Astrocyte of the hippocampus (primary cell): ENCODE data around the gene C2CD4C.
A peak's percentile ranks its signal among the peaks of the same experiment; 100 is the strongest.
"Not testable (repeated sequence)": the region's sequence is repeated elsewhere in the genome, so short reads cannot be mapped to it uniquely, and the experiment has no call there.

Experiments used
- DNase-seq: peaks from one replicate; pipeline ENCODE4 v3.0.0; 2011; ENCODE audit warnings: low read depth, low spot score

Gene C2CD4C

DNA sequence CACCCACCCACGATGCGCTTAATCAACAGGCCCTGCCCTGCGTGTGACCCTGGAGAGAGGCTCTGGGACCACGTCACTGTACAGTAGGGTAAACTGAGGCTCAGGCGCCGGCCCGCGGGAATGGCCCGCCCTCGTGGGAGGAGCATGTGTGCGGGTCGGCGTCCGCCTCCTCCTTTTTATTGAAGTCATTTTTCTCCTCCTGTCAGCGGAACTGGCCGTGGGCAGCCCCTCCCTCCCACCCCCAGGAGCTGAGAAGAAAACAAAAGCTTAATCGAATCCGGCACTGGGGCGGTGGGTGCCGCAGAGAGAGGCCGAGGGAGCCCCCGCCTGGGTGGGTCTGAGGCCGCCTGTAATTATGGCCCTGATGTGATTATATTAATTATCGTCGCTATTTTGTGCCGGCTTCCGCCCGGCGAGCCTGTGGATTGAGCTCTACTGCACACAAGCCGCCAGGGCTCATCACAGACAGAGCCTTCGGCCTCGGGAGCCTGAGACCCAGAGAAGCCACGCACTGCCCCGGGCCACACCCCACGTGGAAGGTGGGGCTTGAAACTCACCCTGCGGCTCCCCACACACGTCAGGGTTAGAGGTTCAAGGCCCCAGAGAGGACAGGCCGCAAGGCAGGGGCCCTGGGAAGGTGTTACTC, 7.0 kb downstream of the C2CD4C start:
- DNase-seq, result peak; percentile 42

DNA sequence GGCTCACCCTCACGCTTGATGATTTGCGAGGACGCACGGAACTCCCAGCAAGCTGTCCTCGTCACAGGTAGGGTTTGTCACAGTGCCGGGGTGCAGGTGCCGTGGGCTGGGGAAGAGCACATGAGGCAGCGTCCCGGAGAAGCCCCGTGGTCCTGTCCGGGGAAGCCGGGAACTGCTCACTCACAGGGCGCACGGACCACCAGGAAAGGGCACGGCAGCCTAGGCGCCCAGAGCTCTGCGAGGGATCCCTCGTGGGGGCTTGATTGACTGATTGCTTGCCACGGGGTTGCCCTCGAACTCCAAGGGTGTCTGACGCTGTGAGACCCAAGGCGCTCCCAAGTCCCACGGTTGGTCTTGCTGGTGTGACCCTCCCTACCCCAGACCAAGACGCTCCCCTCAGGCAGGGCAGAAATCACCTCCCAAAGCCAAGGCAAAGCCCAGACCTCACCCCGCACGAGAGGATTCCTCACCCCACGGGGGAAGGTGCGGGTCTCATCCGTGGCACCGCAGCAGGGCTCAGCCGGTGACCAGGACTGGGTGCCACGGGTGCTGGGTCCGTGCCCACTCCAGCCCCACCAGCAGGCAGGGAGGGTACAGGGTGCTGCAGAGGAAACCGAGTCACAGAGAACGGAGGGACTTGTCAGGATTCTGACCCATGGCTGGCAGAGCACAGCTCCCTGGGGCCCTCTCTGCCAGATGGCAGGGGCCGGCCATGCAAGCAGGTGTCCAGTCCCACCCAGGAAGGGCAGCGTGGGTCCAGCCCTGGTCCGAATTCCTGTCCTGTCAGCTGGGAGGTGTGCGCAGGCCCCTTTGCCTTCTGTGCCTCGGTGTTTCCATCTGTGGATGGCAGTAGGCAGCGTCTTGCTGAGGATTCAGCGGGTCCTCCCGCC, 7.7 kb downstream of the C2CD4C start:
- no peak for DNase-seq

GRCh38 chr19:399370-399769, 9.6 kb downstream of the C2CD4C start:
- no peak for DNase-seq

GRCh38 chr19:398719-399118, 10.2 kb downstream of the C2CD4C start:
- DNase-seq, result no peak

DNA sequence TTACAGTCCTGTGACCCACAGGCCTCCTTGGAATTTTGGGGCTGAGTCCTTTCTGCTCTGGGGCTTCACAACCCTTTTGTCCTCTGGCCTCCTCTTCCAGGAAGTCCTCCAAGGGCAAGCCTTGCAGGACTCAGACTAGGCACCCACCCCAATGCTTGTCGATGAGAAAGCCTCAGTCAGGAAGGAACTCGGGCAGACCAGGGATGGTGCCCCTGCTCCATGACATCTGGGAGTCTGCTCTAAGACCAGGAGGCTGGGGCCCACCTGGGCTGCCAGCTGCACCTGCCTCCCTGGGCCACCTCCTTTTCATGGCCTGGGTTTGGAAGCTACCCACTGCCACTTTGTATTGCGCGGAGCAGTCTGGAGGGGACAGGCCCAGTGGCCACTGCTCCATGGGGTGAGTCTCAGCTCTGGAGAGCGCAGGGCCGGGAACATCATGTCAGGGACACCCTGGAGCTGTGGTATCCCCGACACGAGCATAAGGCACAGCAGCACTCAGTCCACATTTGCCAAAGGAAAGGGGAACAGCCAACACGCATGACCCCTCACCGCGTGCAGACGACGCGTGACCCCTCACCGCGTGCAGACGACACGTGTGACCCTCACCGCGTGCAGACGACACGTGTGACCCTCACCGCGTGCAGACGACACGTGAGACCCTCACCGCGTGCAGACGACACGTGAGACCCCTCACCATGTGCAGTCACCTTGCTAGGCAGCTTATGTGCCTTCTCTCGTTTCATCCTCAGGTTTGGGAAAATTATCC, 10.8 kb downstream of the C2CD4C start:
- DNase-seq, result no peak

DNA sequence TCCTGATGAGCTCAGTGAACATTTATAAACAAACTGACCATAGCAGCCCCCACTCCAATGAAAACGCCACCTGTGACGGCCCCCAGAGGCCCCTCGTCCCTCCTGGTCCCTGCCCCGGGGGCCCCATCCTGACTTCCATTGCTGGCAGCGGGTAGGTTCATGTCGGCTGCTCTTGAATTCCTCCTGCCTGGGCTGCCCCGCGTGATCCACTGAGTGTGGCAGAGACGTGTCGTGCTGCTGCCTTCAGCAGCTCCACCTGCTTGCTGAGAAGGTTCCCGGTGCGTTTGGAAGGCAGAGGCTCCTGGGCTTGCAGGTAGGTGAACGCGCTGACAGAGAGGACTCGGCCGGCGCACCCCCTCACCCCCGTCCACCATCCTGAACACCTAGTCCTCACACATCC, 11.6 kb downstream of the C2CD4C start:
- no peak for DNase-seq

DNA sequence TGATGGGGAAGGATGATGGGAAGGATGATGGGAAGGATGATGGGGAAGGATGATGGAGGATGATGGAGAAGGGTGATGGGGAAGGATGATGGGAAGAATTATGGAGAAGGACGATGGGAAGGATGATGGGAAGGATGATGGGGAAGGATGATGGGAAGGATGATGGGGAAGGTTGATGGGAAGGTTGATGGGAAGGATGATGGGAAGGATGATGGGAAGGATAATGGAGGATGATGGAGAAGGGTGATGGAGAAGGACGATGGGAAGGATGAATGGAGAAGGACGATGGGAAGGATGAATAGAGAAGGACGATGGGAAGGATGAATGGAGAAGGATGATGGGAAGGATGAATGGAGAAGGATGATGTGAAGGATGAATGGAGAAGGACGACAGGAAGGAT, 13.5 kb downstream of the C2CD4C start:
- no peak for DNase-seq

DNA sequence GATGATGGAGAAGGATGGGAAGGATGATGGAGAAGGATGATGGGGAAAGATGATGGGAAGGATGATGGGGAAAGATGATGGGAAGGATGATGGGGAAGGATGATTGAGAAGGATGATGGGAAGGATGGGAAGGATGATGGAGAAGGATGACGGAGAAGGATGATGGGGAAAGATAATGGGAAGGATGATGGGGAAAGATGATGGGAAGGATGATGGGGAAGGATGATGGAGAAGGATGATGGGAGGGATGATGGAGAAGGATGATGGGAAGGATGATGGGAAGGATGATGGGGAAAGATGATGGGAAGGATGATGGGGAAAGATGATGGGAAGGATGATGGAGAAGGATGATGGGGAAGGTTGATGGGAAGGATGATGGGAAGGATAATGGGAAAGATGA, 14.1 kb downstream of the C2CD4C start:
- not testable (repeated sequence) for DNase-seq

DNA sequence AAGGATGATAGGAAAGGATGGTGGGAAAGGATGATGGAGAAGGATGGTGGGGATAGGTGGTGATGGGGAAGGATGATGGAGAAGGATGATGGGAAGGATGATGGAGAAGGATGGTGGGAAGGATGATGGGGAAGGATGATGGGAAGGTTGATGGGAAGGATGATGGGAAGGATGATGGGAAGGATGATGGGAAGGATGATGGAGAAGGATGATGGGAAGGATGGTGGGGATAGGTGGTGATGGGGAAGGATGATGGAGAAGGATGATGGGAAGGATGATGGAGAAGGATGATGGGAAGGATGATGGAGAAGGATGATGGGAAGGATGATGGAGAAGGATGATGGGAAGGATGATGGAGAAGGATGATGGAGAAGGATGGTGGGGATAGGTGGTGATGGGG, 15.4 kb downstream of the C2CD4C start:
- not testable (repeated sequence) for DNase-seq

GRCh38 chr19:392375-392970, 16.5 kb downstream of the C2CD4C start:
- DNase-seq, result no peak

GRCh38 chr19:391726-392374, 17.1 kb downstream of the C2CD4C start:
- no peak for DNase-seq

DNA sequence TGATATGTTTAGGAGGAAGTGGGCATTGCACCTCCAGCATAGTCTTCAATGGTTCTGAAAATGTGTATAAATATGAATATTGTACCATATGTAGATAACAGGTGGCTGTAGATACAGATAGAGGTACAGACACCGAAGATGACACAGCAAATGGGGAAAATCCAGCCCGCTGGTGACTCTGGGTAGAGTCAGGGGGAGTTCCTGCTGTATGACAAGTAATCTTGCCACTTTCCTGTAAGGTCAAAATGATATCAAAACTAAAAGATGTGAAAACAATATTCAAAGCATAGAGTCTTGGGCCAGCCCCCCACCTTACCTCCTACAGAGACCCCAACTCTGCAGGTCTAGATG, 17.8 kb downstream of the C2CD4C start:
- no peak for DNase-seq

DNA sequence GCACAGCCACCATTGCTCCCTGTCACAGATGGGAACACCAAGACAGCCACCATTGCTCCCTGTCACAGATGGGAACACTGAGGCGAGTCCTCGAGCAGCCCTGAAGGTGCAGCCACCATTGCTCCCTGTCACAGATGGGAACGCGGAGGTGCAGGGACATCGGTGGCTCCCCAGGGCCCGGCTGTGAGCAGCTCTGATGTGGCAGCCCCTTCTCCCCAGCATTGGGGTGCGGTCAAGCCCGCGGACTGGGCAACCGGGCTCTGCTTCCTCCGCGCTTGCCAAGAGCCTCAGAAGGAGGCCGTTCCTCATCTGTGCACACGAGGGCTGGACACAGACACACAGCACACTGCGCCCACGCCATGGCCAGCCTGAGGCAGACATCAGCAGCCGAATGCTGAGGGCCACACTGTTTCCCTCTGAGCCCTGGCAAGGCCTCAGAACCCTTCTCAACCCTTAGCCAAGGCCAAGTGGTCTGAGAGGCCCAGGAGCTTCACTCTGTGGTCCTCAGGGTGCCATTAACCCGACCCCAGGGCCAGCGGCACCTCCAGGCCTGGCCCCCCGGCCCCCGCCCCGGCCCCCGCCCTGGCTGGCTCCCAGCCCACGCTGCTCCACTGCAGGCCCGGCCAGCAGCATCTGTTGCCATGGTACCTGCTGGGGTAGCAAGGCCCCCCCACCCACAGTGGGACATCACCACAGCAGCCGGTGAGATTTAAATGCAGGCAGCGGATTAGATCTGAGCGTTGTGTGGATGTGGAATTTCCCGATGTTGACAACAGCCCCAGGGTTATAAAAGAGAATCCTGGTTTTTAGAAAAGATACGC, 18.4 kb downstream of the C2CD4C start:
- DNase-seq, result no peak

DNA sequence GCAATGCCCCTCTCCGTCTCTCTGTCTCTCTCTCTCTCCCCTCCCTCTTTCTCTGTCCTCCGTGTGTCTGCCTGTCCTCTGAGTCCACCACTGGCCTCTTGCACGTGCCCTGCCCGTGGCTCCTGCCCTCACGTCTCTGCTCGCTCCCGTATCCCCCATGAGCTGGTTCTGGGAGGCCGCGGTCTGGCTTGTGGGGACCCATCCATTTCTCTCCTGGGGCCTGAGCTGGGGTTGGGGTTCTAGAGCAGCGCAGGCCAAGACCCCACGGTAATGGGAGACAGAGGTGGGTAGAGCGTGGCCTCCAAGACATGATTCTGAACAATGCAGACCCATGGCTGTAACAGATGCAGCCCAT, 19.0 kb downstream of the C2CD4C start:
- DNase-seq, result no peak

GRCh38 chr19:389255-389934, 19.6 kb downstream of the C2CD4C start:
- DNase-seq, result no peak

DNA sequence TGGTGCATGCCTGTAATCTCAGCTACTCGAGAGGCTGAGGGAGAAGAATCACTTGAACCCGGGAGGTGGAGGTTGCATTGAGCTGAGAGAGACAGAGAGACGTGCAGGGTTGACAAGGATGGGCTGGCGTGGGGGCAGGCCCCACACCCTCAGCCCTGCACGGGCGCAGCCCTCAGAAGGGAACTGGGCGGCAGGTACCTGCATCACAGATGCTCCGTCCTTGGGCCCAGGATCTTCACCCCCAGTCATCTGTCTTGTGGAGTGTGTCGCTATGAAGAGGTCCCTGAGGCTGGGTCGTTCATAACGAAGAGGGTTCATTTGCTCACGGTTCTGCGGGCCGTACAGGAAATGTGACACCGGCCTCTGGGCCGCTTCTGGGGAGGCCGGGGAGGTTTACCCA, 20.3 kb downstream of the C2CD4C start:
- DNase-seq, result no peak

DNA sequence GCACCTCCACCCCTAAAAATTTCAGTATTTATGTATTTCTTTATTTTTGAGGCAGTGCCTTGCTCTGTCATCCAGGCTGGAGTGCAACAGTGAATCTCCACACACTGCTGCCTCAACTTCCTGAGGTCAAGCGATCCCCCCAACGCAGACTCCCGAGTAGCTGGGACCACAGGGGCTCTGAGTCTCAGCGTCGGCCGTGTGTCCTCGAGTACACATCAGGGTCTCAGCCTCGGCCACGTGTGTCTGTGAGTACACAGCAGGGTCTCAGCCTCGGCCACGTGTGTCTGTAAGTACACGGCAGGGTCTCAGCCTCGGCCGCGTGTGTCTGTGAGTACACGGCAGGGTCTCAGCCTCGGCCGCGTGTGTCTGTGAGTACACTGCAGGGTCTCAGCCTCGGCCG, 21.2 kb downstream of the C2CD4C start:
- DNase-seq, result no peak

DNA sequence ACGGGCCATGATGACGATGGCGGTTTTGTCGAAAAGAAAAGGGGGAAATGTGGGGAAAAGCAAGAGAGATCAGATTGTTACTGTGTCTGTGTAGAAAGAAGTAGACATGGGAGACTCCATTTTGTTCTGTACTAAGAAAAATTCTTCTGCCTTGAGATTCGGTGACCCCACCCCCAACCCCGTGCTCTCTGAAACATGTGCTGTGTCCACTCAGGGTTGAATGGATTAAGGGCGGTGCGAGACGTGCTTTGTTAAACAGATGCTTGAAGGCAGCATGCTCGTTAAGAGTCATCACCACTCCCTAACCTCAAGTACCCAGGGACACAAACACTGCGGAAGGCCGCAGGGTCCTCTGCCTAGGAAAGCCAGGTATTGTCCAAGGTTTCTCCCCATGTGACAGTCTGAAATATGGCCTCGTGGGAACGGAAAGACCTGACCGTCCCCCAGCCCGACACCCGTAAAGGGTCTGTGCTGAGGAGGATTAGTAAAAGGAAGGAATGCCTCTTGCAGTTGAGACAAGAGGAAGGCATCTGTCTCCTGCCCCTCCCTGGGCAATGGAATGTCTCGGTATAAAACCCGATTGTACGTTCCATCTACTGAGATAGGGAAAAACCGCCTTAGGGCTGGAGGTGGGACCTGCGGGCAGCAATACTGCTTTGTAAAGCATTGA, 22.2 kb downstream of the C2CD4C start:
- peak; percentile 51 for DNase-seq

DNA sequence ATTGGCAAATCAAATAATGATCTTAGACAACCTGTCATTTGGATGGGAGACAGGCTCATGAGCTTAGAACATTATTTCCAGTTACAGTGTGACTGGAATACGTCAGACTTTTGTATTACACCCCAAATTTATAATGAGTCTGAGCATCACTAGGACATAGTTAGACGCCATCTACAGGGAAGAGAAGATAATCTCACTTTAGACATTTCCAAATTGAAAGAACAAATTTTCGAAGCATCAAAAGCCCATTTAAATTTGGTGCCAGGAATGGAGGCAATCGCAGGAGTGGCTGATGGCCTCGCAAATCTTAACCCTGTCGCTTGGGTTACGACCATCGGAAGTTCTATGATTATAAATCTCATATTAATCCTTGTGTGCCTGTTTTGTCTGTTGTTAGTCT, 22.8 kb downstream of the C2CD4C start:
- not testable (repeated sequence) for DNase-seq

DNA sequence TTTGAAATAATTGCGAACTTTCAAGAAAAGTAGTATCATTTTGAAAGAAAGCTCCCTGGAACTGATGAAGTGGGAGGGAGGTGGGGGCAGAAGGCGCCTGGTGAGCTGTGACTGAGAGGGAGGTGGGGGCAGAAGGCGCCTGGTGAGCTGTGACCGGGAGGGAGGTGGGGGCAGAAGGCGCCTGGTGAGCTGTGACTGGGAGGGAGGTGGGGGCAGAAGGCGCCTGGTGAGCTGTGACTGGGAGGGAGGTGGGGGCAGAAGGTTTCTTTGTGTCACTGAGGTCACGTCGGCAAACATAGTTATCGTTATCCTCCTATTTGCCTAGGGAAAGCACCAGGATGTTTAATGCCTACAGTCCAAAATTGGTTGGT, 24.2 kb downstream of the C2CD4C start:
- no peak for DNase-seq
